HEK293 (cell line): ENCODE data around the gene EBNA1BP2.

ENCODE experiments used
- BCL11A ChIP-seq: fragments of 450-650 bp; formaldehyde crosslinking; IDR thresholded peaks from 2 replicates; pipeline ENCODE4 v1.5.1; 2016; ENCODE audit warnings: low read depth, missing biosample characterization, missing genetic modification characterization
- CTCF ChIP-seq: fragments of 450-650 bp; formaldehyde crosslinking; IDR thresholded peaks from 2 replicates; pipeline ENCODE4 v1.5.1; 2016; ENCODE audit warnings: missing biosample characterization, missing genetic modification characterization
- GLI4 ChIP-seq: fragments of 450-650 bp; formaldehyde crosslinking; IDR thresholded peaks from 2 replicates; pipeline ENCODE4 v1.5.1; 2016; ENCODE audit warnings: missing biosample characterization, missing genetic modification characterization
- ZFHX2 ChIP-seq: fragments of 450-650 bp; formaldehyde crosslinking; conservative IDR thresholded peaks from 2 replicates; pipeline ENCODE4 v1.5.1; 2016; ENCODE audit warnings: missing biosample characterization, missing genetic modification characterization
- ZNF10 ChIP-seq: fragments of 450-650 bp; formaldehyde crosslinking; IDR thresholded peaks from 2 replicates; pipeline ENCODE4 v1.5.1; 2017; ENCODE audit warnings: missing biosample characterization, missing genetic modification characterization
- ZNF292 ChIP-seq: fragments of 450-650 bp; formaldehyde crosslinking; IDR thresholded peaks from 2 replicates; pipeline ENCODE4 v1.5.1; 2016; ENCODE audit warnings: low read depth, missing biosample characterization, missing genetic modification characterization, borderline replicate concordance
- ZNF350 ChIP-seq: fragments of 450-650 bp; formaldehyde crosslinking; IDR thresholded peaks from 2 replicates; pipeline ENCODE4 v1.5.0; 2017; ENCODE audit warnings: missing biosample characterization, mild to moderate bottlenecking, missing genetic modification characterization
- ZNF449 ChIP-seq: fragments of 450-650 bp; formaldehyde crosslinking; IDR thresholded peaks from 2 replicates; pipeline ENCODE4 v1.5.1; 2017; ENCODE audit warnings: missing biosample characterization, mild to moderate bottlenecking, missing genetic modification characterization, moderate library complexity
- ZNF560 ChIP-seq: fragments of 450-650 bp; formaldehyde crosslinking; IDR thresholded peaks from 2 replicates; pipeline ENCODE4 v1.5.1; 2017; ENCODE audit warnings: missing biosample characterization, missing genetic modification characterization, borderline replicate concordance
- ZNF843 ChIP-seq: fragments of 450-650 bp; formaldehyde crosslinking; IDR thresholded peaks from 2 replicates; pipeline ENCODE4 v1.5.1; 2016; ENCODE audit warnings: missing biosample characterization, missing genetic modification characterization
- TF ChIP-seq, protein P1 (sequence below): fragments of 450-650 bp; formaldehyde crosslinking; IDR thresholded peaks from 2 replicates; pipeline ENCODE4 v1.5.0; 2017; ENCODE audit warnings: missing biosample characterization, missing genetic modification characterization, borderline replicate concordance
- TF ChIP-seq, protein P2 (sequence below): fragments of 450-650 bp; formaldehyde crosslinking; IDR thresholded peaks from 2 replicates; pipeline ENCODE4 v1.5.1; 2016; ENCODE audit warnings: missing biosample characterization, missing genetic modification characterization, low read depth
- TF ChIP-seq, protein P3 (sequence below): fragments of 450-650 bp; formaldehyde crosslinking; IDR thresholded peaks from 2 replicates; pipeline ENCODE4 v1.5.1; 2016; ENCODE audit warnings: missing biosample characterization, missing genetic modification characterization, borderline replicate concordance

- TF ChIP-seq CTCF (tag by site-specific recombination) (no peak), ZNF560 (tag by site-specific recombination) (no peak), ZNF10 (tag by site-specific recombination) (no peak), ZFHX2 (peak; percentile 73), ZNF292 (tag by site-specific recombination) (no peak), ZNF843 (tag by site-specific recombination) (no peak), ZNF449 (tag by site-specific recombination) (no peak), ZNF350 (tag by site-specific recombination) (no peak), BCL11A (tag by site-specific recombination) (no peak), GLI4 (tag by site-specific recombination) (no peak)
- TF ChIP-seq, protein P1, sequence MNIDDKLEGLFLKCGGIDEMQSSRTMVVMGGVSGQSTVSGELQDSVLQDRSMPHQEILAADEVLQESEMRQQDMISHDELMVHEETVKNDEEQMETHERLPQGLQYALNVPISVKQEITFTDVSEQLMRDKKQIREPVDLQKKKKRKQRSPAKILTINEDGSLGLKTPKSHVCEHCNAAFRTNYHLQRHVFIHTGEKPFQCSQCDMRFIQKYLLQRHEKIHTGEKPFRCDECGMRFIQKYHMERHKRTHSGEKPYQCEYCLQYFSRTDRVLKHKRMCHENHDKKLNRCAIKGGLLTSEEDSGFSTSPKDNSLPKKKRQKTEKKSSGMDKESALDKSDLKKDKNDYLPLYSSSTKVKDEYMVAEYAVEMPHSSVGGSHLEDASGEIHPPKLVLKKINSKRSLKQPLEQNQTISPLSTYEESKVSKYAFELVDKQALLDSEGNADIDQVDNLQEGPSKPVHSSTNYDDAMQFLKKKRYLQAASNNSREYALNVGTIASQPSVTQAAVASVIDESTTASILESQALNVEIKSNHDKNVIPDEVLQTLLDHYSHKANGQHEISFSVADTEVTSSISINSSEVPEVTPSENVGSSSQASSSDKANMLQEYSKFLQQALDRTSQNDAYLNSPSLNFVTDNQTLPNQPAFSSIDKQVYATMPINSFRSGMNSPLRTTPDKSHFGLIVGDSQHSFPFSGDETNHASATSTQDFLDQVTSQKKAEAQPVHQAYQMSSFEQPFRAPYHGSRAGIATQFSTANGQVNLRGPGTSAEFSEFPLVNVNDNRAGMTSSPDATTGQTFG (tag by site-specific recombination) = no peak
- TF ChIP-seq, protein P2, sequence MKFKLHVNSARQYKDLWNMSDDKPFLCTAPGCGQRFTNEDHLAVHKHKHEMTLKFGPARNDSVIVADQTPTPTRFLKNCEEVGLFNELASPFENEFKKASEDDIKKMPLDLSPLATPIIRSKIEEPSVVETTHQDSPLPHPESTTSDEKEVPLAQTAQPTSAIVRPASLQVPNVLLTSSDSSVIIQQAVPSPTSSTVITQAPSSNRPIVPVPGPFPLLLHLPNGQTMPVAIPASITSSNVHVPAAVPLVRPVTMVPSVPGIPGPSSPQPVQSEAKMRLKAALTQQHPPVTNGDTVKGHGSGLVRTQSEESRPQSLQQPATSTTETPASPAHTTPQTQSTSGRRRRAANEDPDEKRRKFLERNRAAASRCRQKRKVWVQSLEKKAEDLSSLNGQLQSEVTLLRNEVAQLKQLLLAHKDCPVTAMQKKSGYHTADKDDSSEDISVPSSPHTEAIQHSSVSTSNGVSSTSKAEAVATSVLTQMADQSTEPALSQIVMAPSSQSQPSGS = no peak
- TF ChIP-seq, protein P3, sequence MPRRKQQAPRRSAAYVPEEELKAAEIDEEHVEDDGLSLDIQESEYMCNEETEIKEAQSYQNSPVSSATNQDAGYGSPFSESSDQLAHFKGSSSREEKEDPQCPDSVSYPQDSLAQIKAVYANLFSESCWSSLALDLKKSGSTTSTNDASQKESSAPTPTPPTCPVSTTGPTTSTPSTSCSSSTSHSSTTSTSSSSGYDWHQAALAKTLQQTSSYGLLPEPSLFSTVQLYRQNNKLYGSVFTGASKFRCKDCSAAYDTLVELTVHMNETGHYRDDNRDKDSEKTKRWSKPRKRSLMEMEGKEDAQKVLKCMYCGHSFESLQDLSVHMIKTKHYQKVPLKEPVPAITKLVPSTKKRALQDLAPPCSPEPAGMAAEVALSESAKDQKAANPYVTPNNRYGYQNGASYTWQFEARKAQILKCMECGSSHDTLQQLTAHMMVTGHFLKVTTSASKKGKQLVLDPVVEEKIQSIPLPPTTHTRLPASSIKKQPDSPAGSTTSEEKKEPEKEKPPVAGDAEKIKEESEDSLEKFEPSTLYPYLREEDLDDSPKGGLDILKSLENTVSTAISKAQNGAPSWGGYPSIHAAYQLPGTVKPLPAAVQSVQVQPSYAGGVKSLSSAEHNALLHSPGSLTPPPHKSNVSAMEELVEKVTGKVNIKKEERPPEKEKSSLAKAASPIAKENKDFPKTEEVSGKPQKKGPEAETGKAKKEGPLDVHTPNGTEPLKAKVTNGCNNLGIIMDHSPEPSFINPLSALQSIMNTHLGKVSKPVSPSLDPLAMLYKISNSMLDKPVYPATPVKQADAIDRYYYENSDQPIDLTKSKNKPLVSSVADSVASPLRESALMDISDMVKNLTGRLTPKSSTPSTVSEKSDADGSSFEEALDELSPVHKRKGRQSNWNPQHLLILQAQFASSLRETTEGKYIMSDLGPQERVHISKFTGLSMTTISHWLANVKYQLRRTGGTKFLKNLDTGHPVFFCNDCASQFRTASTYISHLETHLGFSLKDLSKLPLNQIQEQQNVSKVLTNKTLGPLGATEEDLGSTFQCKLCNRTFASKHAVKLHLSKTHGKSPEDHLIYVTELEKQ = no peak
Observed at GRCh38 chr1:43149889-43150288, 22.2 kb downstream of the EBNA1BP2 start.
